RKO (cell line): ENCODE measurements around the gene CBX2.

Experiments
- DNase-seq: peaks from one replicate; pipeline ENCODE4 v3.0.0-alpha.2; 2016; ENCODE audit warnings: low spot score

The CBX2 gene

DNA sequence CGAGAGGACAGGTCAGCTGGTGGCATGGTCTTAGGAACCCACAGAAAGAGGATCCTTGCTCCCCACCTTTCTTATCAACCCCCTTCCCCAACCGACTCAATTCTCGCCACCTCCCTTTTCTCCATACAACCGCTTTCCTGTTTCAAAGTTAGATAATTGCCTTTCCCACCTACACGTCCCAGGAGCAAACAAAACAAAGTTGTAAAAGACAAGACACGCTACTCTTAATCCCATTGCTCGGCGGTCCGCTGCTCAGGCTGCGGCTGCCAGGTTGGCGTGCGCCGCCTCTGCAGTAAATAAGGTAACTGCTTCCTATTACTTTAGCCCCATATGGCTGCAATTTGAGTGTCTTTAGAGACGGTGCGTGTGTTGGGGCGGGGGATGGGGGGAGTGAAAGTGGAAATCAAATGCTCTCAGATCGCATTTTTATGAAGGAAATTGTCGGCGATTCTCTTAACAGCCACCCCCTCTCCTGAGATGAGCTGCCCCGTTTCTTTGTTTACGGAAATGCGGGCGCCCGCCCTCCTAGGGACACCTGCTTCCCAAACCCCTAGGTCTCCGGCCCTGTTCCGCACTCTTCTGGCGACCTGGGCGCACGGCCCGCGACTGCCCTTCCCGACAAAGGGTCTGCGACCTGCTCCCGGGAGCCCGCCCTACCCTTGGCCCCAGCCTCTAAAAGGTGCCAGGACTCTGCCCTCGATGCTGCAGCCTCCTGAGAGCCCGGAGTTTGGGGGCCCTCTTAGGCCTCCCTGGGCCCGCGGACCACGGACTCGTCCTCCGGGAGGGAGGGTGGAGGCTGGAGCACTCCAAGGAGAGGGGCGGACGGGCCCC lies 22.6 kb downstream of the CBX2 start:
- peak; percentile 91 for DNase-seq

DNA sequence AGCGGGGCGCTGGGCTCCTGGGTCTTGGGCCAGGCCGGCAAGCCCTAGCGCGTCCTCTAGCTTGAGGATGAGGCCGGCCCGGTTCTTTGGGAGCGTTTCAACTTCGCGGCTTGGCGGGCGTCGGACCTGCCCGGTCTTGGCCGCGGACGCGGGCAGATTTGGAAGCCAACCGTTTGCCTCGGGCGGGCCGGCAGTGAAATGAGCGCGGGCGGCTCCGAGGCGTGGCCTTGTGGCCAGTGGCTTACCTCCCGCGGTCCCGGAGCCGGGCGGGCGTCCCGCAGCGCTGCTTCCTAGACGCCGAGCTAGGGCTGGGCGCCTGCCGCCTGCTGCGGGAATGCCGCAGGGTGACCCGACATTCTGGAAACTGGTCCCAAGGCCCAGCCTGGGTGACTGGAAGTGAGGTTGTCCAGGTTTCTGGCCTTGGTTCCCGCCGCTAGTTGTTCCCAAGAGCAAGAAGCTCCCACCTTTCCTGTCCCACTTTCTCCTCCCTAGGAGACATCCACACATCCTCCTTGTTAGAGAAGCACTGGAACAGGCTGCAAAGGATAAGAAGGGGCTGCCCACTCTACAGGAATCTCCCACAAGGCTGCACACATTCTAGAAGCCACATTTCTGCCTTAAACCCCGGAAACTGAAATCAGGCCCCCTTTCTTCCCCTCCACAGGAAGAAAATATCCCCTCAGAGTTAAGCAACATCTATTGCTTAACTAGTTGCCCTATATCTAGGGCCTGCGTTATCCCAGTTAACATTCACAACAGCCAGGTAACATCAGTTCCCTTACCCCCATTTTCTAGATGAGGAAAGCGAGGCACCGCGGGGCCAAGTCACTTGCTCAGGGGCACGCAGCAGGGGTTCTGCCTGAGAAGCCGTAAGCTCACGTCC lies 23.4 kb downstream of the CBX2 start:
- peak; percentile 69 for DNase-seq

DNA sequence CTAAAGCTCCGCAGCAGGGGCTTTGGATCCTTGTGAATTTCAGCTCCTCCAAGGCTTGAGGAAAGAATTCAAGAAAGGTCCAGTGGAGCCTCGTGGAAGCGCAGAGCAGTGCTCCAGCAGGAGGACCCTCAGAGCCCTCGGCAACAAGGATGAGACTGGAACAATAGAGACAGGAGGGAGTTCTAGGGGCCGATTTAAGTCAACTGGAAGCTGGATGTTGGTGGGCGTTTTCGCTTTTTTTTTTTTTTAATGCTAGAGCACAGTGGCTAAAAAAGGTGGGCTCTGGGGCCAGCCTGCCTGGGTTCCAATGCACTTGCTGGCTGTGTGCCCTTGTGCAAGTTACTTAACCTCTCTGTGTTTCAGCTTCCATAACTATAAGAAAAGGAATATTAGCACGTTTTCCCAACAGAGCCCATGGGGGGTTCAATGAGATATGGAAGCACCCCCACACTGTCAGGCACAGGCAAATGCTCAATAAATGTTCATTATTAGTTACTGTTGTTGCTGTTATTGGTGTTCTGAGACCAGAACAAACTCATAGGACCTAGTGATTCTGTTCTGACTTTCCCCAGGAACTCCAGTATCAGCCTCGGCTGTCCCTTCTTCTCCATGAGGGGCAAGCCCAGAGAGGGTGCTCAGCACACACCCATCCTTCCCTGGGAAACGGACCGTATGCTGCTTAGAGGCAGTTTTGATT lies 24.2 kb downstream of the CBX2 start:
- no peak for DNase-seq

GRCh38 chr17:79802736-79803420 lies 24.9 kb downstream of the CBX2 start:
- no peak for DNase-seq

DNA sequence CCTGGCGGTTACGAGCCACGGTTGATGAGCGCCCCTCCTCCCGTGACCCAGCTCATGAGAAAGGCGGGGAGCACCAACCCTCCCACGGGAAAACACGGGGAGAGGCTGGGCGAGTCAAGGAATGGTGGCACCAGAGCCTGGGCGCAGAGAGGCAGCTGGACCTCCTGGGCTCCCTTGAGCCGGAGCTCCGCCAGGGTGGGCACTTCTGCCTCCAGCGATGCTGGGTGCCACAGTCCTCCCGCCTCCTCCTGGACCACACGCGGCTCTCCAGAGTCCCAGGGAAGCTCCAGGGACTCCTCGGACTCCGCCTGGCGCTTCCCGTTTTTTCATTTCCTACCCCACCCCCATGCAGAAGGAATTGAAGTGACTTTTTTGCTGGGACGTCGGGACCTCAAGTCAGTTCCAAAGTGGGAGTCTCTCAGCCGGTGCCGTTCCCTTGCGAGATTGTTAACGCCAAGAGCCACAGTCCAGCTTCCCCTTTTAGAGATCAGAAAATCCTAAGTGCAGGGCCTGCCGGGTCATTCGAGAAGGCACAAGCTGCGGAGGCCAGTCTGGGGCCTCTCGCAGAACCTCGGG lies 25.6 kb downstream of the CBX2 start:
- DNase-seq = no peak

DNA sequence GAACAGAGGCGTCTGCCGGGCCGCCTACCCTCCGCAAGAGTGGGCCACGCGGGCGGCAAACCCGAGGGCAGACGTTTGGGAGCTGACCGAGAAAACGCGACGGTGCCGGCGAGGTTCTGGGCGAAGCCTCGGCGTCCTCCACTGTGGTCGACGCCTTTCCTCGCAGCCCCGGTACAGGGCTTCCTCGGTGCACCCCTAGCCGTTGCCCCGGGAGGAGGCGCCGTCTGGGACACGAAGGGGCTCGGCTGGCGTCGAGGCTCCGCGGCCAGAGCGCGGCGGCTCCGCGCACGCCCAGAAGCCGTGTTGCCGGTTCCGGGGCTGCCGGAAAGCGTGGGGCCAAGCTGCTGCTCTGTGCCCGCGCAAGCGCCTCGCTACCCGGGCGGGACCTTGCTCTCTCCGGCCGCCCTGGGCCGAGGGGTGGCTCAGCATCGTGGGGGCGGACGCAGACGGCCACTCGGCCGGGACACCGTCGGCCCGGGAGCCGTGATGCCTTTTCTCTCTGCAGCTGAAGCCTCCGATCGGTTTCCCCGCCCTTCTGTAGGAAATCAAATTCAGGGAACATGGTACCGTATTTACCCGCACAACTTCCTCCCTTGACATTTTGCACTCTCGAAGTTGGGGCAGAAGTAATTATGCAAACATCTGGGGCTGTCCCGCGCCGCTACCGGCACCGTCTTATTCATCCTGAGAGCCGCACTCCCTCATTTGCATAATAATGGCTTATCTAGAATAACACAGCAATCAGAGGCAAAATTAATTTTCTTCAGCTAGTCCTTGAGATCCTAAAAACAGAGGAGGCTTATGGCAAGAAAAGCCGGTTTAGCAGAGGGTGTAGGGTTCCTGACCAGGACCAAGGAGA lies 26.3 kb downstream of the CBX2 start:
- no peak for DNase-seq

- DNase-seq = no peak
Measured at GRCh38 chr17:79804856-79805696, 27.1 kb downstream of the CBX2 start.

GRCh38 chr17:79806446-79806760 lies 28.5 kb downstream of the CBX2 start:
- DNase-seq = no peak

DNA sequence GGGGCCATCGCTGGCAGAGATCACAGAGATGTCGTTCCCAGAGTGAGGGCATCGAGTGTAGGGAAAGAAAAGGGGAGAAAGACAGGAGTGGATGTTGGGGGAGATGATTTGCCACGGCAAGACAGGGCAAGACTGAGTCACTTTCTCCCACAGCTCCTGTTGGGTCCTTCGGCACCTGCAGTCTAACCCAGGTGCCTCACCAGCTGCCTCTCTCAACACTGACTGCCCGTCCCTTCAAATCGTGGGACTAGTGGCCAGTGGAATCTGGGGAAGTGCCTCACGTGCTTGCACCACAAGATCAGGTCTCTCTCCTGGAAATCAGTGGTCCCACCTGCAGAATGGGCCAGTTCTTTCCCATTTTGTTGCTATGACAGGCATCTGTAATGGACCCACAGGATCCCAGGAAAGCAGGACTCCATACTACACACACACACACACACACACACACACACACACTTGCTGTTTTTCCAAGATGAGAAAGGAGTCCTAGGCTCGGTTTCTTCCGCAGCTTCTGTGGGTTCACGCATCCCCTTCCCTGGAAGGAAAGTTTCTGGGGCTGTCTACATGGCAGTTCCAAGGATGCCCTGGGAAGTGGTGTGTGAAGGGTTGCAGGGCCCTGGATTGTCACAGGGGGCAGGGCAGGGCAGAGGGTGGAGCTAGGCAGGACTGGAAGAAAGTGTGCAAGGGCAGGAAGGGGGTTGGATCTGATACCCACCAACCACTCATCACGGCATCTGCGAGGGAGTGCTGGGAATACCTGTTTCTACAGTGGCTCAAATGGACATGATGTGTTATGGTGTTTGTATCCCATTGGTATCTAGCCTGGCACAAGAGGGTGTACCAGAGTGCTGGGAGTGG lies 29.1 kb downstream of the CBX2 start:
- DNase-seq = no peak

- DNase-seq = no peak
Measured at GRCh38 chr17:79808763-79809529, 31.0 kb downstream of the CBX2 start.

DNA sequence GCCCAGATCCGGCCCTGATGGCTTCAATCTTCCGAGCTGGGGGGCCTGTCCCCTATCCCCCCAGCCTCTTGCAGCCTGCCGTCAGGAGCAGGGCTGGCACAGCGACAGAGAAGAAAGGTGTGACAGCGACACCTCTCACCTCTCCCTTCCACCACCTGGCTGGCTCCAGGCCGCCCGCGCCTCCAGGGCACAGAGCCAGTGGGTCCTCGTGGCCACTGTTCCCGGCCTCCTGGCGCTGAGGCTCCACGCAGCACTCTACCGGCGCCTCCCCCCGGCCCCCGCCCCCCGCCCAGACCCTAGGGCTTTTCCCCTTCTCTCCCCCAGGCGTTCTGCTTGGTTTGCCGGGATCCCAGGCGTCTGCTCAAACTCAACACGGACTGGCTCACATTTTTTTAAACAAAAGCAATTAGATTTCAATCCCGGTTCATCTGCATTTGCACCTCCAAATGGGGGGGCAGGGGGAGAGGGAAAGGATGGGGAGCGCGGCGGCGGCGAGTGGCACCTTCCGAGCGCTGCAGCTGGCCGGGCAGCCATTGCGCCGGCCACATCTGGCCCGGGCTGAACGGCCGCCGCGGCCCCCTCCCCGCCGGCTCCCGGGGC lies 31.7 kb downstream of the CBX2 start:
- no peak for DNase-seq

- DNase-seq = peak; percentile 93
Measured at GRCh38 chr17:79810130-79811010, 32.4 kb downstream of the CBX2 start.

- peak; percentile 64 for DNase-seq
Measured at GRCh38 chr17:79811011-79811867, 33.3 kb downstream of the CBX2 start.

GRCh38 chr17:79811868-79812352 lies 34.0 kb downstream of the CBX2 start:
- DNase-seq = no peak
